NCI-H524 (cell line): ENCODE results near the gene ELMO1.

Experiments used
- DNase-seq, 2 experiments: peaks; one replicate each; lab custom pipeline; 2025; lab: John Stamatoyannopoulos, UW

Gene ELMO1

GRCh38 chr7:37015353-37016034 is 433.2 kb downstream of the ELMO1 start:
- no peak for DNase-seq

DNA sequence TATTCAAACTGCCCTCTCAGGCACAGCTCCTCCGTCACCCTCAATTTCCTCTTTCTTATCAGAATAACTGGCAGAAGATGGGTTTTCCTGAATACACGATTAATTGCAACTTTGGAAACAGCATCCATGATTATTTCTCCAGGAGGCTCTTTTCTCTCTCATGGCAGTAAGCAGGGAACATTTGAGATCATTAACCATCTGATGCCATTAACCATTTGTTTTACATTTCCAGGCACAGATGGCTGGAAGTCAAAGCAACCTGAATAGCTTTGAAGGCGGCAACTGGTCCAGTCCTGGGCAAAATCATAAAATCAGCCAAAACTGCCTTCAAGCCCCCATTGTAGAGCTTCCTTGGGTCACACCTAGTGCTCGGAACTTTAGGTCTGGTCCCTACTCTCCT is 434.9 kb downstream of the ELMO1 start:
- peak; percentile 48 to 69 for DNase-seq

GRCh38 chr7:37011151-37011890 is 437.3 kb downstream of the ELMO1 start:
- peak in 1 of 2 experiments; percentile 52 for DNase-seq

DNA sequence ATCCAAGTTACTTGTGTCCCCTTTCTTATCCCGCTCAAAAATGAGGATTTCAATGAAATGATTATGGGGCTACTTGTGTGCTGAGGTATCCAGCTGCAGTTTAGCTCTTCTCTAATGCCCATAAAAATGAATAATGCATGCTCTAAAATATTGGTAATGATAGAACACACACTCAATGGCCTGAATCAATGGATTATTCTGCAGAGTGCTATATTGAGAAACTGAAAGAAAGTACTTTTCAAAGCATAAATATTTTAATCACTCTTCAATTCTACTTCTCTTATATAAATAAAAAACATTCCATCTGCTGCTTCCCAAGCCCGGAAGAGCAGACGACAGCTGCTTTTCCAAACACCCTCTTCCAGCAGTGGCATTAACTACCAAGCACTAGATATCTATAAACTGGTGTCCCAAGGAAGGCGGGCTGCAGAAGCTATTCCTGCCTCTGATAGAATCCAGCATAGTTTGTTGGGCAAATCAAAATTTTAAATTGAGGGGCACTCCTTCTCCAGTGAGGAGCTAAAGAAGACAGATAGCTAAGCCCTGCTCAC is 439.5 kb downstream of the ELMO1 start:
- DNase-seq: peak in 1 of 2 experiments; percentile 65

DNA sequence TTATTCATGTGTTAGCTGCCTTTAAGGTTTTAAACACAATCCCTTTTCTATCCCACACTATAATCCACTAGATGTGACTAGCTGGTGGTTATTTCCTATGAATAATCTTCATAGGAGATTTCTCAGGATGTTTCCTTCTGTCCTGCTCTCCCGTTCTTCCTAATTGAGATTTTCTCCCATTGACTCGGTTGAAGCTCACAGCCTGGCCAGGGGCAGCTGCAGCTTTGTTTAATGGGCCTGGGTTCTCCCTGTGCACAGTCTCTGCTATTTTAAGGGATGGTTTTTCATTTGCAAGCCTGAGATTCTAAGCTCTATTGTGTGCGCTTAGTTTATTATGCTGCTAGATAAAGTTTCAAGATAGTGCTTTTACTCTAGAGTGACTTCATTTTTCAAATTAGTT is 441.0 kb downstream of the ELMO1 start:
- no peak for DNase-seq

DNA sequence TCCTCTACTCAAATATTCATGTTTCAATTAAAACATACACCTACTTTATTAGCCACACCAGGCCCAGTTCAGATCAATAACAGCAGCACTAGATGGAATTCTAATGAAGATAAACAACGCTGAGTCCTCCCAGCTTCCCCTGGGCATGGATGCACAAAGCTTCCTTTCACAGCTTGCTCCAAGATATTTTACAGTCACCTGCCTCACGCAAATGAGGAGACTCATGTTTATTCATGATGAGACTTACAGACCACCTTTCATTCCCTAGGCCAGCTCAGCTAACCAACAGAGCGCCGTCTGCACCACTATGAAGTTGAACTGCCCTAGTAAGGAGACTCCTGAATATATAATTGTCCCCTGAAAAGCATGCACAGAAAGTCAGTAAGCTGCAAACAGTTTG is 441.4 kb downstream of the ELMO1 start:
- no peak for DNase-seq

- no peak for DNase-seq
Observed at GRCh38 chr7:37006764-37007163, 441.9 kb downstream of the ELMO1 start.

DNA sequence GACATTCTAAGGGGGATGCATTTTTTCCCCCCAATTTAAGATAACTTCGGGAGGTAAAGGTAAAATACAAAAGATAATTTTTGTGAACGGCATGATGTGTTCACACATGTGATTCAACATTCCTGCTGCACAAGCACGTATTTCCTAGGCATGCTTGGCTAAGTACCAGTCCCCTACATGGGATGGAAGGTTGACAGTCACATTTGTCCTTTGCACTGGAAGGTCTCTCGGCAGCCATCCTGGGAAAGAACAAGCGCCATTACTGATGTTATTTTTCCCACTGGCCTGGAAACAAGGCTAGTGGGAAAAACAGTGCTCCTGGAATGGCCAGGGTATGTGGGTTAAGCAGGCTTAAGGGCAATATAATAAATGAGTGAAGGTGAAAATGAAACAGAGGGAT is 448.2 kb downstream of the ELMO1 start:
- peak in 1 of 2 experiments; percentile 61 for DNase-seq

- DNase-seq: peak; percentile 32 to 82
Observed at GRCh38 chr7:36999626-37000485, 448.8 kb downstream of the ELMO1 start.

- DNase-seq: no peak
Observed at GRCh38 chr7:36995776-36996175, 452.9 kb downstream of the ELMO1 start.

DNA sequence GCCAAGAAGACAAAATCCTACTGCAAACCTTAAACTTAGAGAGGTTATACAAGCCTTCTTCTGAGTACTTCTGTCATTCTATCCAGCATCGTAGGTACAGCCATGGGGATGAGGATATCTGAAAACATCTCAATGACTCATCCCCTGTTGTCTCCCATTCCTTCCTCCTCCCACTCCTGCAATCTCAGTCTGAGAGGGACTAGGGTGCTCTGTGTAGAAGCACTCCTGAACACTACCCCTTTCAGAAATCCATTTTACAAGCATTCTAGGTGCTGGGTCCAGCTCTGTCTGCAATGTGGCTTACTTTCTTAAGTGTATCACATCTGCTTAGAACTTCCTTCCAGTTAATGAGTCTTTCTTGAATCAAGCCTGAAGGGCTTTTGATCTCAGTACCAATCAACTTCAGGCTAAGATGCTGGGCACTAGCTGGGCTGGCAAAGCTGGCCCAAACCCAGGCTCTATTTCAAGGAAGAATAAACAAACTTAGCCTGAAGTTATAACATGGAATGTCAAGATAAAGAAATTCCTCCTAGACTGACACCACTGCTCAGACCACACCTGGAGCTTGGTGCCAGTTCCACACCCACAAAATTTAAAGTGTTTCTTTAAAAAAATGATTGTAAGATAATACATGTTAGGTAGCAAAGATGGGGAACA is 454.1 kb downstream of the ELMO1 start:
- no peak for DNase-seq

DNA sequence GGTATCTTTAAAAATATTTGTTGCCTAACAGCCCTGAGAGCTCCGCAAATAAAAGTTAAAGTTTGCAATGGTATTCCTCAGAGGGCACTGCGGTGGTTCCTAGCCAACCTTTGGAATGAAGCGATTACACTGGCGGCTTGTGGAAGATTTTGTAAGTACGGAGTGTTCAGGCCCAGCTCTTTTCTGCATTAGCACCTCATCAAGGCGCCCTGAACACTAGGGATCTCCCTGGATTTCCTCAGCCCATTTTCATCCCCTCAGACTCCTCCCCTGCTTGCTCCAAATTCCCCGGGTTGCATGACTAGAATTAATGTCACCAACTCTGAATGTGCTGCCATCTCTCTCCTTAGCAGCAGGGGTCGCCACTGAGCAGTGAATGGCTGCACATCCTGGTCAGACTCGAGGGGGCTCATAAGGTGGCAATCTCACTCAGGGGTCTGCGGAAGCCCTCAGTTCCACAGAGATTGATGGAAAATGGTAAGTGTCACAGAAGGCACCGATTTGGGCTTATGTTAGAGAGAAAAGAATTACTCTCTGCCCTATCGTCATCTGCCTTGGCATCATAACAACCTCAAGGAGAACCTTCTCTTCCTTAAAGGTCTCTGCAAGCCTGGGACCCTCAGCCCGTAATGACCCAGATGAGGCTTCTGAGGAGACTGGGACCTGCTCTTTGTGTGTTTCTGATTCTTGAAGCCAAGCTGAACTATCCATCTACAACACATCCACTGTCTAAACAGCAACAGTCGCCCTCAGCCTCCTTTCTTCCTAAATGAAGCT is 461.5 kb downstream of the ELMO1 start:
- DNase-seq: peak; percentile 59 to 79

DNA sequence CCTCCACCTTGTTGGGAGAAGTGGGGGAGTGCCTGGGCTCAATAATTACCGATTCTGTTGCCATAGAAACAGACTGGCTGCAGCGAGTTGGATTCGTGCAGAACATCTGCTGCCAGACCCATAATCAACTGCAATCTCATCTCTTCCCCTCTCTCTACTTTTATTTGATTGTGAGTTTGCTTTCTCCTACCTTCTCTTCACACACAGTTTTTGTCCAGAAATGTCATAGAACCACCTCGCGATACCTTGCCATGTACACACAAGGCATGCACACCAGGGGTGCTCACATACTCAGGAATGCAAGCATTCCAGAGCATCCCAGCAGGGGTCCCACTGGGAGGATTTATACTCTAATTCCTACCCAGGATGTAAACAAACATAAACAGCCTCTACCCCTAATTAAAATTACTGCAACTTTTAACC is 462.1 kb downstream of the ELMO1 start:
- DNase-seq: peak; percentile 64 to 84

- peak; percentile 72 to 89 for DNase-seq
Observed at GRCh38 chr7:36985866-36986400, 462.7 kb downstream of the ELMO1 start.

DNA sequence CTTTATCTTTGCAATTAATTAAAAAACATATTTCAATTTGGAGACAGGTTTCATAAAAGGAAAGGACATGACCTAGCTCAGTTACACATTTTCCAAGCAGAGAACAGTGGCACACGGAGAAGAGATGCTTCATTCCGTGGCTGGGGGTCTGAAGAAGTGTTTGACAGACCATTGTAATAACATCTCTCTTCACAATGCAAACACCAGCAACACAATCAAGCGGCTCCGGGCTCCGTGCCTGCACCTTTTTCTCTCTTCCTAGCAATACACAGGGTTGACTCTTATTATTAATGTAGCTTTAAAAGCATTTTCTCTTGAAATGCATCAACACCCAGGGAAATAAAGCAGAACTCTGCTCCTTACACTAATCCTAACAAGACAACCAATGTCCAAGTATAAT is 463.3 kb downstream of the ELMO1 start:
- DNase-seq: peak in 1 of 2 experiments; percentile 50

- peak in 1 of 2 experiments; percentile 40 for DNase-seq
Observed at GRCh38 chr7:36984710-36985312, 463.9 kb downstream of the ELMO1 start.

- peak in 1 of 2 experiments; percentile 55 for DNase-seq
Observed at GRCh38 chr7:36984041-36984521, 464.6 kb downstream of the ELMO1 start.

DNA sequence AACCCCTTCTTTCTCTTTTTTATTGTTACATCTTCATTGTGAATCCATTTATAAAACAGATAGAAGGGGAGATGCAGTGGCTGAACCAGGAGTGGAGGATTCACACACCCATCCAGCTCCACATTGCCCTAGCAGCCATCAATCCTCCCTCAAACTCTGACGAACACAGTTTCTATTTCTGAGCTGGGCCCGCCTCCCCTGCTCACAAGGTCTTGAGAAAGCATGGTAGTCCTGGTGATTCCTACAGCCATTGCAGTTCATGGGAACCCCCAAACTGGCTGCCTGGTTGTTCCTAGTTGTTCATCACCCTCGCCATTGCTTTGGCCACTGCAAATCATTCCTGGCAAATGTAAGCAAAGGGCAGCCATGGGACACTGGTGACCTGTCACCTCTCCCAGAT is 465.9 kb downstream of the ELMO1 start:
- DNase-seq: no peak

DNA sequence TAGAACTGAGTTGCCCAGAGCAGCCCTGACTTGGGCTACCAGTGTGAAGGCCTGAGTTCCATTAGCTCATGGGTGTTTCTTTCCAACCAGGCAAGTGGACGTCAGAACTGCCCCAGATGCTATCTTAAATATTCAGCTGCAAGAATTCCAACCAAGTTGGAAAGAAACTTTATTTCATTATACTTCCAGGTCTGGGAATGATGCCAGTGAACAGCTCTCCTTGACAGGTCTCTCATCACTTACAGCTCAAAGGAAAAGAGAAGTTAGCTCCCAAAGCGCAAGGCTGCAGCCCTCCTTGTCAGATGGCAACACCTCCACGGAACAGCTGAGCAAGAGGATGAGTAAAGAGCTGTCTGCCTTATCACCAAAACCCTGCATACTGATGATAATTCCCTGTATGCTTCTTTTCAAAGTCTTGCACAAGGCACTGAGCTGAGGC is 468.8 kb downstream of the ELMO1 start:
- no peak for DNase-seq

GRCh38 chr7:36978461-36978860 is 470.2 kb downstream of the ELMO1 start:
- no peak for DNase-seq
